Transverse colon (tissue), 4 donors: Measurements from ENCODE around the gene SLC22A31. TPM values are rescaled to one million over a fixed set of nuclear protein-coding genes. Genes with fewer than 3 reads are reported as not detected.
"Not testable (repeated sequence)": the region's sequence is repeated elsewhere in the genome, so short reads cannot be mapped to it uniquely, and the experiment has no call there.

Experiments used
- DNase-seq: peaks from one replicate; pipeline ENCODE4 v3.0.0-alpha.2; 2019
- H3K27ac ChIP-seq, 4 donors: fragments of 200-600 bp; sonication (generic); 2 replicates each; pipeline ENCODE4 v1.5.1; 2016 to 2018; ENCODE audit warnings: inconsistent platforms in 4 of 4
- H3K27me3 ChIP-seq: fragments of 200-600 bp; sonication (generic); 2 replicates; pipeline ENCODE4 v1.5.1; 2017; ENCODE audit warnings: inconsistent platforms
- H3K36me3 ChIP-seq, 4 donors: fragments of 200-600 bp; sonication (generic); 2 replicates each; pipeline ENCODE4 v1.5.1; 2017 to 2019; ENCODE audit warnings: inconsistent platforms in 4 of 4
- H3K4me1 ChIP-seq, 4 donors: fragments of 200-600 bp; sonication (generic); 2 replicates each; pipeline ENCODE4 v1.5.1; 2017 to 2020; ENCODE audit warnings: inconsistent platforms in 4 of 4
- H3K4me3 ChIP-seq, 4 donors: fragments of 200-600 bp; sonication (generic); 1 replicate in 1 of 4; 2 replicates in 3 of 4; pipeline versions ENCODE4 v1.5.1 to v1.6.1; 2017 to 2019; ENCODE audit warnings: inconsistent platforms in 4 of 4
- H3K9me3 ChIP-seq, 2 donors: fragments of 200-600 bp; sonication (generic); 2 replicates each; pipeline ENCODE4 v1.5.1; 2017 to 2019; ENCODE audit warnings: inconsistent platforms in 2 of 2
- CTCF ChIP-seq, 5 experiments: fragments of 200-600 bp in 3 of 5; fragments of 450-650 bp in 2 of 5; sonication (generic) in 3 of 5; IDR thresholded peaks; 1 replicate in 2 of 5; 2 replicates in 3 of 5; pipeline ENCODE4 v1.5.1; 2016 to 2017; ENCODE audit warnings: antibody characterized with exemption in 5 of 5, inconsistent platforms in 3 of 5, mild to moderate bottlenecking in 2 of 5, moderate library complexity in 1 of 5
- EP300 ChIP-seq: sonication (generic); formaldehyde crosslinking; IDR thresholded peaks from one replicate; pipeline ENCODE4 v1.6.1; 2017; ENCODE audit warnings: antibody characterized with exemption, low read depth
- POLR2A ChIP-seq: fragments of 450-650 bp; IDR thresholded peaks from one replicate; pipeline ENCODE4 v1.6.1; 2016; ENCODE audit warnings: antibody characterized with exemption, mild to moderate bottlenecking, moderate library complexity
- POLR2AphosphoS5 ChIP-seq, 3 donors: sonication (generic); formaldehyde crosslinking; IDR thresholded peaks; one replicate each; pipeline ENCODE4 v1.6.1; 2016; ENCODE audit warnings: antibody characterized with exemption in 3 of 3
- WGBS, 2 donors: methylation state at CpG; one replicate each; pipeline ENCODE4 v1.1.5; 2018; ENCODE audit warnings: low coverage in 1 of 2; 5-methylcytosine and 5-hydroxymethylcytosine counted together
- in situ Hi-C, 4 donors: fragments of 200-750 bp; cut with MboI; loops; one replicate each; pipeline versions ENCODE4 v1.15.0 to v1.15.1; 2017; ENCODE audit warnings: low sequenced_read_pairs in 3 of 4, low pct_ligation_motif_present in 1 of 4, low pct_unique_long_range_greater_than_20kb in 1 of 4
- intact Hi-C: fragments of 100-400 bp; cut with DNase I; formaldehyde crosslinking; loops from one replicate; pipeline ENCODE4 v1.15.1; 2023; ENCODE audit warnings: low total_unique reads
- total RNA-seq, 4 donors: library from RNA; depleted of rRNA; stranded (reverse); fragments of >200 nt; gene quantifications; one replicate each; pipeline ENCODE4 v1.1.0, GENCODE V29; 2016

SLC22A31 gene
- total RNA-seq, 4 donors from 2014 or later = 1.3 TPM; not detected in 3

GRCh38 chr16:89167425-89167941, 32.9 kb downstream of the SLC22A31 start:
- no peaks in the 10 kb centered on the region for H3K36me3 ChIP-seq
- peak; percentile 76 to 99 (median 90) for TF ChIP-seq CTCF (IDR thresholded peaks at IDR 0.05)
- TF ChIP-seq EP300 = no peak
- WGBS, 2 donors = 2% methylated on average over 15 of the region's 18 CpGs; no CpG with 5 or more reads in 1 of the 2 donors
- peaks cover 56% of the 10 kb centered on the region for H3K27me3 ChIP-seq
- H3K4me1 ChIP-seq = peaks cover 16 to 23% (median 20%) of the 10 kb centered on the region in 4 donors
- no peak overlapping the region for H3K4me3 ChIP-seq
- no peaks in the 10 kb centered on the region for H3K9me3 ChIP-seq
- in situ Hi-C loops = loop anchor here in 2 of 4 donors (25.0 kb wide), 1 partner anchor 230 kb away; no protein-coding TSS in a partner anchor
- no peak overlapping the region for H3K27ac ChIP-seq
- DNase-seq = peak; percentile 91
- intact Hi-C loops = no loop called here

GRCh38 chr16:89166696-89167424, 33.5 kb downstream of the SLC22A31 start:
- Histone ChIP-seq H3K27ac (no peak overlapping the region), H3K9me3 (no peaks in the 10 kb centered on the region), H3K36me3 (no peaks in the 10 kb centered on the region), H3K4me1 (peaks cover 15 to 21% (median 19%) of the 10 kb centered on the region in 4 donors), H3K27me3 (peaks cover 50% of the 10 kb centered on the region), H3K4me3 (no peak overlapping the region)
- in situ Hi-C loops (loop anchor here in 2 of 4 donors (25.0 kb wide), 1 partner anchor 230 kb away; no protein-coding TSS in a partner anchor), intact Hi-C loops (no loop called here)
- DNase-seq = no peak
- TF ChIP-seq POLR2A (no peak), CTCF (IDR thresholded peaks at IDR 0.05) (no peak), EP300 (no peak), POLR2AphosphoS5 (IDR thresholded peaks at IDR 0.05) (no peak)
- WGBS, 2 donors = 50% methylated on average over 12 of the region's 18 CpGs; no CpG with 5 or more reads in 1 of the 2 donors

GRCh38 chr16:89165681-89165979, 34.7 kb downstream of the SLC22A31 start:
- H3K27ac ChIP-seq, H3K9me3 ChIP-seq, intact Hi-C loops, H3K36me3 ChIP-seq, DNase-seq, H3K4me3 ChIP-seq: not testable (repeated sequence)
- in situ Hi-C loops = loop anchor here in 2 of 4 donors (25.0 kb wide), 1 partner anchor 228 kb away; no protein-coding TSS in a partner anchor
- 63 to 95% methylated on average over 4 to 8 of the region's 10 CpGs for WGBS, 2 donors
- Histone ChIP-seq H3K27me3 (peaks cover 41% of the 10 kb centered on the region), H3K4me1 (peaks cover 6 to 10% (median 9%) of the 10 kb centered on the region in 4 donors)

- peaks cover 6 to 7% (median 6%) of the 10 kb centered on the region in 4 donors for H3K4me1 ChIP-seq
- no peaks in the 10 kb centered on the region for H3K9me3 ChIP-seq
- TF ChIP-seq CTCF (IDR thresholded peaks at IDR 0.05) = no peak
- TF ChIP-seq POLR2AphosphoS5 (IDR thresholded peaks at IDR 0.05) = no peak
- no peak for TF ChIP-seq EP300
- no peak for TF ChIP-seq POLR2A
- no peaks in the 10 kb centered on the region for H3K36me3 ChIP-seq
- WGBS, 2 donors = 84% methylated on average over 13 of the region's 20 CpGs; no CpG with 5 or more reads in 1 of the 2 donors
- H3K27ac ChIP-seq = no peak overlapping the region
- intact Hi-C loops (no loop called here), in situ Hi-C loops (loop anchor here in 2 of 4 donors (25.0 kb wide), 1 partner anchor 228 kb away; no protein-coding TSS in a partner anchor)
- no peak for DNase-seq
- H3K4me3 ChIP-seq = no peak overlapping the region
- peaks cover 35% of the 10 kb centered on the region for H3K27me3 ChIP-seq
Observed at GRCh38 chr16:89164847-89165680, 35.3 kb downstream of the SLC22A31 start.
